ENCODE results near the gene CABP7.
A peak's percentile ranks its signal among the peaks of the same experiment; 100 is the strongest.

The CABP7 gene
- 0.40 to 1.6 reads per million in 2 donors for total RNA-seq

DNA sequence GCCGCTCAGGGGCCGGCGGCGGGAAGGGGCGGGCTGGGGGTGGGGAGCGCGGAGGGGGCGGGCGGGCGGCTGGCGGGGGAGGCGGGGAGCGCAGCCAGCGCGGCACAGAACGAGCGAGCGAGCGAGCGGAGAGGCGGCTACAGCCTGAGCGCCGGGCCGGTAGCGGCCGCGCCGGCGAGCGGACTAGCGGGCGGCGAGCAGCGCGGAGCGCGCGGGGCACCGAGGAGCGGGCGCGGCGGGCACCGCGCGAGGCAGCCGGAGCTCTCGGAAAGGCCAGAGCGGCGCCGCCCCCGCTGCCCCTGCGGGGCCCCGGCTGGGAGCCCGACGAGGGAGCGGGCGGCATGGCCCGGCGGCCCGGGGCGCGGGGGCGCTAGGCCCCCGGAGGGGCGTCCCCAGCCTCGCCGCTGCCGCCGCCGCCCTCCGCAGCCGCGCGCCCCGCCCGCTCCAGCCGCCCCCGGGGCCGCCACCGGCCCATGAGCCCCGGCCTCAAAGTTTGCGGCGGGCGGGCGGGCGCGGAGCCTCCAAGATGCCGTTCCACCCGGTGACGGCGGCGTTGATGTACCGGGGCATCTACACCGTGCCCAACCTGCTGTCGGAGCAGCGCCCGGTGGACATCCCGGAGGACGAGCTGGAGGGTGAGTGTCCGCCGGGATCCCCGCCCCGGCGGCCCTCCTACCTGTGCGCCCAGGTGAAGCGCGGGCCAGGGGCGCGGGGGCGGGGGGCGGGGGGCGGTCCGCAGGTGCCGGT lies at the start of gene CABP7:
Gene CABP7, plus strand, starts transcription at position 105 of the 747 bp plus-strand sequence. Its CDS starts 422 bp downstream, at position 527.
- DNase-seq, result peak in 1 of 5 experiments; percentile 14

DNA sequence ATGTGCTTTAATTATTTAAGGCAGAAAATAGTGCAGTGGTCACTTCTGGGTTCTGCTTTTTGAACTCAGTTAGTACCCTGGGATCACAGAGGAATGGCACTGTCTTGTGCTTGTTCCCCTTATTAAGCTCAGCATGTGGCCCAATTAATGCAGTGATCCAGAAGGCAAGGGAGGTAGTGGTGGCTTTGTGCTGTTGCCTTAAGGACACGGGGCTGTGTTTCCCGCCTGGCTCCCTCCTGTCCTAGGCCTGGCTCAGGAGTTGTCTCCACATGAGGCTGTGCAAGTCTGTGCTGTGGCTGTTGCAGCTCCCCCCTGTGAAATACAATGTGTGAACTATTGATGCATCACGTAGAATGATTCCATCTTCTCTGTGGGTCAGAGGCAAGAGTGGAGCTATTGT lies 49.2 kb upstream of the CABP7 start:
- DNase-seq, result no peak

DNA sequence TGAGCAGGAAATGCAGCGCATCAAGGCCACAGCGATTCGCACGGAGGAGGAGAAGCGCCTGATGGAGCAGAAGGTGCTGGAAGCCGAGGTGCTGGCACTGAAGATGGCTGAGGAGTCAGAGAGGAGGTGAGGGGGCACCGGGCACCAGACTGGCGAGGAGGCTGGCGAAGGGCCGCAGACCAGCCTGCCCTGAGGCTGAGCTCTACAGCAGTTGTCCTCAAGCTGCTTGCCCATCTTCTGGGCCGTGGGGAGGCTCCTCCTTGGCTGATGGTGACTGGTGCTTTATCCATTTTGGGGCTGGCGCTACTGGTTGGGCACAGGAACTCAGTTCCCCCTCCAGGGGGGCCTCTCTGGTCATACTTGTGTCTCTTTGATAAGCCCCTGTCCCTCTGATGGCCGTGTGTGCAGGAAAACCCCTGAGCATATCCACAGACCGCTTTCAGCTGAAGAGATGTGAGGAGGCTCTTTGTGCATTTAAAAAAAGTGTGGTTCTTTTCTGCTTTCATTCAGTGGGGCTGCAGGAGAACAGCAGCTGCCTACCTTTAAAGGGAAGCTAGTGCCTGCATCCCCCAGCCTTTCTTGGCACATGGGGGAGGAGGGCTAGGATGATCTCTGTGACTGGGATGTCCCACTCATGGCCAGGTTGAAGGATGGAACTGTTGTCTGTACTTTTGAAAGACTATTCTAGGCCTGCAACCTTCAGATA lies 46.3 kb upstream of the CABP7 start:
- DNase-seq, result no peak

DNA sequence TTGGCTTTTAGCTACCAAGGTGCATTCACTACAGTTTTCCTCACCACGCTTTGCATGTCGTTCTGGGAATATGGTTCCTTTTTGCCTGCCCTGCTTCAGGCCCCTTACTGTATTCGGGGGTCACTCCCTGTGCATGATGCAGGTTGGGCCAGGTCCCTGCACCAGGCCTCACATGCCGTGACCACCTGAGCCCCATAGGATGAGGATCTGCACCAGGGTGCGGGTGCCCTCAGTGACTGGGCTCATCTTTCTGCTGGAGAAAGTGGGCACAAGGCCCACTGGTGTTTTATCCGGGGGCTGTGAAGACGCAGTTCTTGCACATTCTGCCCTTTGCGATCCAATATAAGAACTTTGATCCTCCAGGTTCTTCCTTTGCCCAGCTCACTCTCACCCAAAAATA lies 45.7 kb upstream of the CABP7 start:
- DNase-seq, result no peak

DNA sequence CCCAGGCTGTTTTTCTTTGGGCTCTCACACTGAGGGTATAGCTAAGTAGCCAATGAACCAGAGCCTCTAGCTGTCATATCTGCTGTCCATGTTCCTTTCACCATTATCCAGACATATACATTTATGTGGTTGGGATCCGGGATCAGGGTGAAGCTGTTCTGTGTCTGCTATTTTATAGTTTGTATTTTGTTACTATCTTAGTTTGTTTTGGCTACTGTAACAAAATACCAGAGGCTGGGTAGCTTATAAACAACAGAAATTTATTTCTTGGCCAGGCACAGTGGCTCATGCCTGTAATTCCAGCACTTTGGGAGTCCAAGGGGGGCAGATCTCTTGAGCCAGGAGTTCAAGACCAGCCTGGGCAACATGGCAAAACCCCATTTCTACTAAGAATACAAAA lies 40.5 kb upstream of the CABP7 start:
- DNase-seq, result no peak

DNA sequence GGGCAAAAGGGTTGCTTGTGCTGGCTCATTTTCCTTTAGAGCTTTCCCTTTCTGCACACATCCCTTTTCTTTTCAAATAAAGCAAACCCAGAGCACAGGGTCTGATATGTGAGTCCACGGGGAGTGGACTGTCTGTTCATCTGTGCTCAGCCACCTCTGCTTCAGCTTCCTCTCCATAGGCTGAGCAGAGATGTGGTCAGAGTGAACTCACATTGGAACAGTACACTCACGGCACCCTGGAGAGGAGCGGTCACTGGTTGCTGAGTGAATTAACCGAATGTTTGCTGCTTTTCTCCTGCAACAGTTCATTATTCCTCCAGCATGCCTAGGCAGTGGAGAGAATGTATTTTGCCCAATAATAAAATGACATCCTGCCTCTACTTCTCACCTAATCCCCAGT lies 36.3 kb upstream of the CABP7 start:
- DNase-seq, result no peak

DNA sequence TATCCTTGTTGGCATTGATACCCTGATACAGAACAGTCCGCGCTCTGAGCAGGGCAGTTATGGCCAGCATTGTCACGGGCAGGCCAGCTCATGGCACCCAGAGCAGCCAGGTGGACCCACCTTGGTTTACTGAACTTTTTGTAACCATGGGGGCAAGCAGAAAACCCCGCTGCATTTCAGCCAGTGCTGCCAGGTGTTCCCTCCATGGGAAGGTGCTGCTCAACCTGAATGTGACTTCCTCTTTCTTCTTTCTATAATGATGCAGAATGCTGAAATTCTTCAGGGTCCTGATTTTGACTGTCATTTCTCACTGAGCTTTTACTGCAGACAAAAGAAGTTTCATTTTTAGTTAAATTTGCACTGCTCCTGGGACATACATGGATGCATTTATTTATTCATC lies 35.6 kb upstream of the CABP7 start:
- no peak for DNase-seq

DNA sequence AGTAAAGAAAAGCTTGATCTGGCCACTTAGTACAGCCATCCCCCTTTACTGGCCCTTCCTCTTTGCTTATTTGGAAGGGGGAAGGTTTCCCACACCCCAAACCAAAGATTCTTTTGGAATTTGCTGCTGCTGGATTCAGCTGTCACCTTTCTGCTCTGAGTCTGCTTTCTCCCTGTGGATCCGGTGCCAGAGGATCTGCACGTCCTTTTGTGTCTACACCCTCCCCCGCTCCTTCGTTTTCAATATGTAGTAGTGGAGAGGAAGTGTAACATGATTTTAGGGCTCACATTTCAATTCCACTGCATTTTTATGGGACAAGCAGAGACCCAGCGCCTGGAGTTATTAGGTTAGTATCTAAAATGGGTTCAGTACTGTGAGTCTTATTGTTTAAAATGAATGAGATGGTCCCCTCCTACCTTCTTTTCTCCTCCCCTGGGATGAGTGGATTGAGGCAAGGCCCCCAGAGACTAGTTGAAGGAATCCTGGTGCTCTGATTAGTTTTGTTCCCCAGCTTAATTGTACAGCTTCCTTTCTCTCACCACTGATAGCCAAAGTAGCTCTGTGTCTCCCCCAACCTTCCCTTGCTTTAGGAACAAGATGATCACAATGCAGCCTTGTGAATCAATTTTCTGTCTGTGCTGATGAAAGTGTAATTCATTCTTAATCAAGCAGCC lies 30.5 kb upstream of the CABP7 start:
- no peak for DNase-seq

DNA sequence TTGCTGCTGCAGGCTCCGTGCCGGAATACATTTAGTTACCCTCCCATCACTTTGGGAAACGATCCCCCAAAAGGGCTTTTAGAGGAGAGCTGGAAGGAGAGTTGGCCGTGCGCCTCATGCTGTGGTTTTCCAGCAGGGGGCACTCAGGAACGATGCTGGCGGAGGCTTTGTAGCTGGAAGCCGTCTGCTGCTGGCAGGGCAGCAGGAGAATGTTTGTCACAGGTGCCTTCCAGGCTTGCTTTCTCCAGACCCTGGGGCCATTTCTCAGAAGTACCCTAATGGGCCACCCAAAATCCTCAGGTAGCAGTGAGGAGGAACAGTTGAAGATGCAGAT lies 30.0 kb upstream of the CABP7 start:
- peak in 3 of 5 experiments; percentile 23 to 49 (median 23) for DNase-seq

DNA sequence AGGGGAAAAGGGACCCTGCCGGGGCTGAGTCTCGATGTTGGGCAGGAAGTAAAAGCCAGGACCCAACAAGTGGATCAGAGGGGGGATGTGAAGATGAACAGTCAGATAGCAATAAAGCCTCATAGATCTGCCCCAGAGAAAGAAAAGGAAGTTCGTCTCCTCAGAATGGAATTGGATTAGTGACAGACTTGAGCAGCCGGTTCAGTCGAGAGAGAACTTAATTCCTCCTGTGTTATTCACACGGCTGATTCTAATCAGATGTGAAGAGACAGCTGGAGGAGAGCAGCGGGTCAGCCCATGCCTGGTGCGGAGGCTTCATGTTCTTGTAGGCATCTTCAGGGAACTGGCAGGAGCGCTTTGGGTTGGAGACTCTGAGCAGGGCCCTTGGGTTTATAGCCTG lies 29.3 kb upstream of the CABP7 start:
- no peak for DNase-seq

DNA sequence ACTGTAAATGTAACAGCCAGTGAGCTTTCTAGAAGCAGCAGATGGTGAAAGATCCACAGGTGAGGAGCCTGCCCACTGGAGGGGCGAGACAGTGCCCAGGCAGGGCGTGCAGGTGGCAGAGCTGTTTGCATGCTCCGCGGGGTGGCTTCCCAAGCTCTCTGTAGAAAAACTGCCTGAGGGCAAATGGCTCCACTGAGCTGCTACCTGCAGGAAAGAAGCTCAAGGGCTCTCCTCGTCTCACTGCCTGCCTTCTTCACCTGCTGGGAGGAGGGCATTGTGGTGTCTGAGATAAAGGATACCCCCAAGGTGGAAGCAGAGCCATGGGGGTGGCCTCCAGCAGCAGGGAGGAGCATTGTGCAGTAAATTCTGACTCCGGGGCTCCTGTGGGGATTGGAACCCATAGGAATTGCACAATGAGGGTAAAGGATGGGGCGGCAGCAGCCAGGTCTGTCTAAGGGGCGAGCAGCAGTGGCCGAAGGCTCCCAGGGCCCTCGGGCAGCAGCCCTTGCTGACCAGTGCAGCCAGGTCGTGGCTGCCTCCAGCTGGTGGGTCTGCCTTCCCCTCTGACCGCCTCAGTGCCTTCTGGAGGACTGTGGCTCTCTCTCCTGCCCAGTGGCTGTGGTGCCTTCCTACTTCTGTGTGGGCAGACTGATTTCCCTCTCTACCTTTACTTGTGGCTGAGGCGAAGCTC lies 28.0 kb upstream of the CABP7 start:
- DNase-seq, result no peak

DNA sequence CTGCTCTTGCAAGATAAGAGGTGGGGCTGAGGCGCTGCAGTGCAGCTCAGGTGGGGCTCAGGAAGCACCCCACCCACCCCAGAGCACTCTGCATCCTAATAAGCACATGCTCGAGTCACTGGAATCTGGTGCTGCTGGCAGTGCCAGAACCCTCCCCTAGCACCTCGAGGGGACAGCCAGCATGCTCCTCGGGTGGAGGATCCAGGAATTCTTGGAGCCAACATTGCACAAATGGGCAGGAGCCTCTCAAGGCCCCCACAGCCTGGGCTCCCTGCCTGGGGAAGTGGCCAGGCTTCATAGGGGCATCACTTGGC lies 27.5 kb upstream of the CABP7 start:
- no peak for DNase-seq

DNA sequence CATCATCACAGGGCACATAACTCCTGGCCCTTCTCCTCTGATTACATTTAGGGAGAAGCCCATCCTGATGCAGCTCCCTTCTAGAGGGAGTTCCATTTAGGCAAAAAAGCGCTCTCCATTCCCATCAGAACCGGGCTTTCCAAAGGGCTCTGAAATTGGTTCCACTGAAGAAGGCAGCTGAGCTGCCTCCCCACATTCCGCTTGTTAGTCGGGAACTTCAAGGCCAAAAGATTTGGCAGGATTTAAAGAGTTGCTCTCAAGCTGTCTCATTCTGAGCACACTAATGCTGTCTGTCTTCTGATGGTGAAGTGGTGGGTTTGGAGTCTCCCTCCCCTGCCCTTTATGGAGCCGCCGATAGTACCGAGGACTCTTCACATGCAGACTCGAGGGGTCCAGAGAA lies 26.6 kb upstream of the CABP7 start:
- DNase-seq, result no peak

DNA sequence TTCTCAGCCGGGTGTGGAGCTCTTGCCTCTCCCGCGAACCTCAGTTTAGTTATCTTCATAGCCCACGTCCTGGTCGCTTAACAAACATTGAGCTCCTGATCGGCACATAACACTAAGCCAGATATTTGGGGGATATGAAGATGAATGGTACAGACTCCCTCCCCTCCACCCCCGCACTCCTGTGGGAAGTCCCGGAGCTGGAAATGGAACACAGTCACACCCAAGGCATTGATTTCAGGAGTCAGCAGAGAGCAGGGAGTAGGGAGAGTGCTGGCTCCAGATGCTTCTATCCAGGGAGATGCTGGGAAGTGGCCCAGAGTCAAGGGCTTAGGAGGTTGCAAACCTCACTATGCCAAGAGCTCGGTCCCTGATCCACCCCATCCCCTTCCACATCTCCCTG lies 26.1 kb upstream of the CABP7 start:
- DNase-seq, result no peak

DNA sequence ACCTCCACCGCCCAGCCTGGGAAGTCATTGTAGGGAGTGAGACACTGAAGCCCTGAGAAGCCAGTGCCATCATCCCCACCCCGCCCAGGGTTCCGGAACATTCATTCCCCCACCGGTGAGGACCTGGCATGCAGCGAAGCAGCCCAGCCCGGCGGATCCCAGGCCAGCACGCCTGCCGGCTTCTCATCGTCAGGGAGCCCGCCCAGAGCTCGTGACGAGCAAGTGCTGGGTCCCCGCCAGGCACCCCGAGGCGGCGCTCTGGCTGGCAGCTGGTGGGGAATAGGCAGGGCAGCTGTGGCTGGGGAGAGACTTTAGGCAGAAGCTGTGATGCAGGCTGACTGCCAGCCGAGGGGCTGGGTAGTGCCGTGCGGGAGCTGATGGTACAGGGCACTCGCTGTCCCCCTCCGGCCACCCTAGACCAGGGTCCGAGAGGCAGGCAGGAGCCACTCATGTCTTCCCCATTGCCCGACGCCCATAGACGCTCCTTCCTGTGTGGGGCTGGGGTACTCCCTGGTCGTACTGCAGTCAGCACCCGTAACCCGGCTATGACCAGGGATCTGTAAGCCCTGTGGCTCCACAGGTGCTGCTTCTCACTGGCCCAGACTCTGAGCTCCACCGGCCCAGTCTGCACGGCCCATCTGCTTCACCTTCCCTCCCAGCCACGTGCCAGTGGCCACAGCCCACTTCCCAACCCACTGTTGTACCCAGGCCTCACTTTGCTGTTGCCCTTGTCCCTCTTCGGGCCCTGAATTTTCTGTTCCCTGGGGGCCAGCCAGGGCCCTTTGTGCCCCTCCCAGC lies 24.5 kb upstream of the CABP7 start:
- no peak for DNase-seq

DNA sequence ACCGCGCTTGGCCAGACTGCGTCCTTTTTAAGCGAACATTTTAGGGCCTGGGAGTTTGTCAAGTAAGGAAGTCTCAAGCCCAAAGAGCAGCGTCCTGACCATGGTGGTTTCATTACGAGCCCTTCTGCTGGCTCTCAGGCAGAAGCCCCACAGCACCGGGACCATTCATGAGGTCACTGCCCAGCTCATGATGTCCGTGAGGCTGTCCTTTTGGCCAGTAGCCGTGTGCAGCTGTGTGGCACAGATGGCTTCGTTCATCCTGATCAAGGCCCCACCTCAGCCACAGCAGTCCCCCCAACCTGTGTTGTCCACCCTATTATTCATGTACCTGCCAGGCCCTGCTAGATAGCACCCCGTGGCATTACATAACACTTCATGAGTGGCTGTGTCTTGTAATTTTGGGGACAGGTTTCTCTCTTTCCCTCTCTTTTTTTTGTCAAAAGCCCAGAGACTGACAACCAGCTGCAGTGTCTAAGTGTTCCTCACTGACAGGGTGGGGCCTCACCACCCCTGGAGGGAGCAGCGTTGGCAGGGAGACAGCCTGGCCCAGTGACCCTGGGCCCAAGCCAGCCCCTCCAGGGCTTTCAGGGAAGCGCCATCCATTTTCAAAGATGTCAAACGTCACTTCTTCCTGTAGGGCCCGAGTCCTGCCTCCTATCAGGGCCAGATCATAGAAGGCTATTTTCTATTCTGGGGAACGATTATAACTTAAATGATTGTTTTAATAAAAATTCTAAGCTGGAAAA lies 21.8 kb upstream of the CABP7 start:
- DNase-seq, result no peak

DNA sequence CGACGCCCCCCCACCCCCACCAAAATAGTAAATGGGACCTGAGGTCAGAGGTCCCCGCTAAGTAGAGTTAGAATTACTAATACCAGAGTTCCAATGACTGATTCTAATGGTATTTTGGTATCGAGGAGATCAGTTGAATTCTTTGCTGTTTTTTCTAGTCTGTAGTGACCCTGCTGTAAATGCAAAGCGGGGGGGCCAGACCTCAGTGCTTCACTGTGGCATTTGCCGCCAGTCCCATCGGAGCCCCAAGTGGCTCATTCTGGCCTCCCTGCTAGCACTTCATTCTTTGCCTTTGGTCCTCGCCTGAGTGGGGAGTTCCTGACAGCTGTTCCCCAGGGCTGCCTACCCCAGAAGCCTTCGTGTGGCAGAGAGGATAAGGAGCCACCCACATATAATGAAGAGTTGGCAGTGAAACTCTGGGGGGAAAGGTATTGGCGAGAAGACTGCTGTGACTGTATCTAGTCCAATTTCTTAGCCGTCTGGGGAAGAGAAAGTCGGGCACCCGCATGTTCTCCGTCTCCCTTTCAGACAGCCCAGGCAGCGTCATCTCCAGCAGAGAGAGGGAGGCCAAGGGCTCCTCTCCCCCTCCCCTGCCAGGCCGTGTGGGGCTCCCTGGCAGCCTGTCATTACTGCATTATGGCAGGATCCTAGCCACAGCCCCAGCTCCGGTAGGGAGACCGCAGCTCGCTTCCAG lies 19.4 kb upstream of the CABP7 start:
- DNase-seq, result no peak

DNA sequence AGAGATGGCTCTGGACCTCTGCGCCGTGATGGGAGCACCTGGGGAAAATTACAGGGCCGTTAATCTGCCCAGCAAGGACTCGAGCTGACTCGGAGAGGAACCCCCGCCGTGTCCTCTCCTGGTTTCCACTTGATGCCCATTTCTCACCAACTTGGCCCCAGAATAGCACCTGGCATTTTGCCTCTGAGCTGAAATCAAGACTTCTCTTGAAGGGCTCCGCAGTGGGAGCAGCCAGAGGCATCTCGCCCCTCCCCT lies 19.0 kb upstream of the CABP7 start:
- DNase-seq, result no peak

DNA sequence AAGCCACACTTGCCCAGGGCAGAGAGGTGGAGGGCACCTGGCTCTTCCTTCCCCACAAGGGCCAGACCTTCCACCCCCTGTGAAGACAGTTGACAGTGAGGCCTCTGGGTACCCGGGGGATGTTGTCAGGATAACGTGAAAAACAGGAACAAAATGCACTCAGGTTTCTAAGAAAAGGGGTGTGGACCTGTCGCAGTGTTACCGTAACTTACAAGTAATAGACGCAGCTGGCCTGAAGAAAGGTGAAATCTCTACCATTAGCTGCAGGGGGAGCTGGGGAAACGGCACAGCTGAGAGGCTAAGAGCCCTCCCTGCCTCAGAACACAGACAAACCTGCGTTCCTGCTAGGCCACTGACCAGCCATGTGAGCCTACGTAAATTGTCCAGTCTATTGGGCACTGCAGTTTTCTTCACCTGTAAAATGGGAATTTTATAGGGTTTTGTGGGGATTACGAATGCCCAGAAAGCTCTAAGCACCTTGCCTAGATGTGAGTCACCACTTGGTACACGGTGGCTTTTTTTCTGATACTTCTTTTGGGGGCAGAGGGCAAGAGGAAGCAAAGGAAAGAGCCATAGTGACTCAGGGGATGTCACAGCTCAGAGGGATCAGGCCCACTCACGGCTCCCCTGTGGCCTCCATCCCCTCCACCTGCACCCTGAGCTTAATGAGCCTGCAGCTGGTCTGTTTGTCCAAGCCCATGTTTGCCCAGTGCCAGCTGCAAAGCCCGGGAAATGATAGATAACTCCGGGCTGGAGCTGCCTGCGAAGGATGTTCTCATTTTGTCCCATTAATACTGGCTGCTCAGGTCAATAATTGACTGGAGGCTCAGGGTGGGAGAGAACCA lies 18.4 kb upstream of the CABP7 start:
- DNase-seq, result peak in 1 of 5 experiments; percentile 47
